GM18505 (cell line): ENCODE data around the gene PTPRZ1.

Source experiments
- ATAC-seq: cut with Tn5 transposase; IDR thresholded peaks from one replicate; pipeline ENCODE4 v1.9.1; 2021; ENCODE audit not compliant: unreplicated experiment
- POLR2A ChIP-seq: IDR thresholded peaks from 4 replicates; pipeline ENCODE4 v1.6.1; 2011; ENCODE audit warnings: borderline replicate concordance; ENCODE audit not compliant: insufficient read depth, insufficient read length; ENCODE audit errors: extremely low read depth

PTPRZ1 gene

GRCh38 chr7:121872831-121873288, at the start of gene PTPRZ1:
Gene PTPRZ1 (plus strand): TSS chr7:121873161. CDS start chr7:121873500, 339 bp downstream.
- ATAC-seq: peak; percentile 57
- no peak for TF ChIP-seq POLR2A

- ATAC-seq: no peak
- TF ChIP-seq POLR2A: no peak
These were observed 48.7 kb upstream of the PTPRZ1 start for GRCh38 chr7:121824276-121824675.

- no peak for ATAC-seq
- TF ChIP-seq POLR2A: no peak
These were observed 41.6 kb upstream of the PTPRZ1 start for GRCh38 chr7:121831351-121831750.

DNA sequence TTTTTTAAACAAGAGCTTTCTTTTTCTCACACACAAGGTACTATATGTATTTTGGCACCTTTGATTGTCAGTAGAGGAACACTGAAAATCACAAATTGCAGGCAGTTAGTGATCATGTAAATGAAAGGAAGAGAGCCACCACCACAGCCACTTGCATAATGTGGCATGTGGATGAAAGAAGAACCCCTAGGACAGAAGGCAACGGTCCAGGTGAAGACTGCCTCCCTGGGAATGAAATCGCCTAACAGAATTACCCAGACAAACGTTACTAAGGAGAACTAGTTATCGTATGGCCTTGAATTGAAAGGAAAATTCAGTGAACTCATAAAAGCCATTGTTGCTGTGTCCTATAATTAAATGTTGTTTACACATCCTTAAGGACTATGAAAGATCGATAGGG, 41.2 kb upstream of the PTPRZ1 start:
- TF ChIP-seq POLR2A: no peak
- ATAC-seq: no peak

GRCh38 chr7:121832347-121832746, 40.6 kb upstream of the PTPRZ1 start:
- no peak for TF ChIP-seq POLR2A
- ATAC-seq: no peak

- ATAC-seq: no peak
These were observed 39.0 kb upstream of the PTPRZ1 start for GRCh38 chr7:121833991-121834390.

DNA sequence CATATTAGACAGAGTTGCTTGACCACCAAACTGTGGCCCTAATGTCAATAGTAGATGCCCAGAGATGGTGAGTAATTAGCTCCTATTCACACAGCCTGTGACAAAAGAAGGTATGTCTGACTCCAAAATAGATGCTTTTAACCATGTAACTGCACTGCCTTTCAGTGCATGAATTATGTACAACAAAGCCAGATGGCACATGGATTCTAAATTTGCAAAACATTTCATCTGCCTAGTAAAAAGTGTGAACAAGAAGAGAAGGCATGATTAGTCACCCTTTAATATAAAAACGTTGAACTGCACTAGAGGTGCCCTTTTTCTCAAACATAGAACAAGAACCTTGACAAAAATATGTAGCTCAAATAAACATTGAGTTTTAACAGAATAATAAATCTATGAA, 35.5 kb upstream of the PTPRZ1 start:
- no peak for TF ChIP-seq POLR2A
- no peak for ATAC-seq

More at GRCh38 chr7:121833991-121834390, 39.0 kb upstream of the PTPRZ1 start:
- TF ChIP-seq POLR2A: no peak

- ATAC-seq: no peak
- no peak for TF ChIP-seq POLR2A
These were observed 25.9 kb upstream of the PTPRZ1 start for GRCh38 chr7:121847041-121847440.

- ATAC-seq: no peak
- TF ChIP-seq POLR2A: no peak
These were observed 19.7 kb upstream of the PTPRZ1 start for GRCh38 chr7:121853307-121853706.

- ATAC-seq: no peak
- no peak for TF ChIP-seq POLR2A
These were observed 12.0 kb upstream of the PTPRZ1 start for GRCh38 chr7:121860953-121861352.

GRCh38 chr7:121862591-121862990, 10.4 kb upstream of the PTPRZ1 start:
- ATAC-seq: no peak
- no peak for TF ChIP-seq POLR2A

- ATAC-seq: no peak
- TF ChIP-seq POLR2A: no peak
These were observed 1.8 kb upstream of the PTPRZ1 start for GRCh38 chr7:121871188-121871587.

DNA sequence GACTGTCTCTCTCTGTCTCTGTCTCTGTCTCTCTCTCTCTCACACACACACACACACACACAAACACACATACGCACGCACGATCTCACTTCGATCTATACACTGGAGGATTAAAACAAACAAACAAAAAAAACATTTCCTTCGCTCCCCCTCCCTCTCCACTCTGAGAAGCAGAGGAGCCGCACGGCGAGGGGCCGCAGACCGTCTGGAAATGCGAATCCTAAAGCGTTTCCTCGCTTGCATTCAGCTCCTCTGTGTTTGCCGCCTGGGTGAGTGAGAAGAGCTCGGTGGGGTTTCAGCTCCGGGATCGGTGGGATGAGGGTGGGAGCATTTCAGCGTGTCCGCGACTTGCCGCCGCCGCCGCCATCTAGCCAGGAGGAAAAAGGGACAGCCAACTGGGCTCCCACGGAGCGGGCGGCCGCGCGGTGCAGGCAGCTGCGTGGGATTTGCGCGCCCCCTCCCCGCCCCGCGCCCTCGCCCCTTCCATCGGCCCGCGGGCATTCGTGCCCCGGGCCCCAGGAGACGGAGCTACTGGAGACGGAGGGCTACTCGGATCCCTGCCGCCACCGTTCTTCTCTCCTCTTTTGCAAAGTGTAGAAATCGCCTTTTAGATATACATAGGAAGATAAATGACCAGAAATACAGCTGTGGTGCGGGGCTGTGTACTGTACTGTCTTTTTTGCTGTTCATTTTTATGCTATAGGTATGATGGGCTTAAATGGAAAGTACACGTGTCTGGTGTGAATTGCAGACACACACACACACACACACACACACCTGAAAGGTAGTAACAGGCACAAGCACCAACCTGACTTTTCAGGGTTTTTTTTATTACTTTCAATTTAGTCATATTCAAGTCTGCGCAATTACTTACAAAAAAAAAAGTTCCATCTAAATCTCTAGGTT, 581 bp downstream of the PTPRZ1 start:
- peak; percentile 38 for ATAC-seq
- TF ChIP-seq POLR2A: no peak

DNA sequence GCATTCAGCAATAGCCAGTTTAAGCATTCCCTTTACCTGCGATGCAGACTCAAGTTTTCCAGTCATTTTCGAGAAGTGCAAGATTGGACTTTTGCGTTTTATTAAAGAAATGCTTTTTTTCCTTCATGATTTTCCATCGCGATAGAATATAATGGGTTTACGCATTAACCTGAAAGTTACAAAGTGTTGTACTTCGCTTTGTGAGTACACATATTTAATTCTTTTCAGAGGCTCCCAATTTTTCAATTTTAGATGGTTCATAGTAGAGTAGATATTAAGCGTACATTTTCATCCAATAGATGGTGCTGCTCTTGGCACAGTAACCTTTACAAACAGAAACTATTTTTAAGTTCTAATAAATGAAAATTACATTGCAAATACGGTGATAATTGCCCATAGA, 1.3 kb downstream of the PTPRZ1 start:
- ATAC-seq: no peak
- TF ChIP-seq POLR2A: no peak
